SK-N-SH treated with all-trans-retinoic acid at 6 μM for 48 hours (cell line): ENCODE data around the gene RAB27A.

ENCODE experiments used
- ARNTL ChIP-seq: fragments of 450-650 bp; formaldehyde crosslinking; IDR thresholded peaks from 2 replicates; pipeline ENCODE4 v1.5.0; 2020; ENCODE audit warnings: low read depth, mild to moderate bottlenecking, moderate library complexity, borderline replicate concordance
- ISL1 ChIP-seq: fragments of 250-450 bp; sonication (Bioruptor Pico); IDR thresholded peaks from 2 replicates; pipeline ENCODE4 v2.1.2; 2022; ENCODE audit warnings: mild to moderate bottlenecking, moderate library complexity
- OSR1 ChIP-seq: fragments of 250-450 bp; sonication (Bioruptor Pico); IDR thresholded peaks from 2 replicates; pipeline ENCODE4 v1.8.0; 2022; ENCODE audit warnings: moderate library complexity, mild to moderate bottlenecking, inconsistent platforms
- POU6F1 ChIP-seq: fragments of 250-450 bp; sonication (Bioruptor Pico); IDR thresholded peaks from 2 replicates; pipeline ENCODE4 v1.8.0; 2021; ENCODE audit warnings: low read depth, mild to moderate bottlenecking, moderate library complexity, borderline replicate concordance
- PPARA ChIP-seq: fragments of 250-450 bp; sonication (Bioruptor Pico); IDR thresholded peaks from 2 replicates; pipeline ENCODE4 v1.5.0; 2020; ENCODE audit warnings: mild to moderate bottlenecking, borderline replicate concordance
- RARB ChIP-seq: fragments of 250-450 bp; sonication (Bioruptor Pico); IDR thresholded peaks from 2 replicates; pipeline ENCODE4 v1.8.0; 2021; ENCODE audit warnings: mild to moderate bottlenecking, moderate library complexity
- SNAI2 ChIP-seq: fragments of 250-450 bp; sonication (Bioruptor Pico); IDR thresholded peaks from 2 replicates; pipeline ENCODE4 v1.5.0; 2020; ENCODE audit warnings: mild to moderate bottlenecking, moderate library complexity
- TCF4 ChIP-seq: fragments of 250-450 bp; sonication (Bioruptor Pico); IDR thresholded peaks from 2 replicates; pipeline ENCODE4 v1.8.0; 2021; ENCODE audit warnings: mild to moderate bottlenecking, moderate library complexity, borderline replicate concordance
- TOX ChIP-seq: fragments of 250-450 bp; sonication (Bioruptor Pico); IDR thresholded peaks from 2 replicates; pipeline ENCODE4 v1.8.0; 2021; ENCODE audit warnings: mild to moderate bottlenecking, moderate library complexity, borderline replicate concordance
- ZC3H10 ChIP-seq: fragments of 250-450 bp; sonication (Bioruptor Pico); IDR thresholded peaks from 2 replicates; pipeline ENCODE4 v1.5.1; 2021; ENCODE audit warnings: mild to moderate bottlenecking, moderate library complexity
- ZFP30 ChIP-seq: fragments of 450-650 bp; formaldehyde crosslinking; IDR thresholded peaks from 2 replicates; pipeline ENCODE4 v1.5.0; 2022; ENCODE audit warnings: mild to moderate bottlenecking, moderate library complexity
- ZNF8 ChIP-seq: fragments of 450-650 bp; formaldehyde crosslinking; IDR thresholded peaks from 2 replicates; pipeline ENCODE4 v1.5.0; 2020; ENCODE audit warnings: mild to moderate bottlenecking, moderate library complexity
- TF ChIP-seq, protein P1 (sequence below): fragments of 250-450 bp; sonication (Bioruptor Pico); IDR thresholded peaks from 2 replicates; pipeline ENCODE4 v1.8.0; 2020; ENCODE audit warnings: mild to moderate bottlenecking, moderate library complexity, borderline replicate concordance
- TF ChIP-seq, protein P2 (sequence below): fragments of 250-450 bp; sonication (Bioruptor Pico); IDR thresholded peaks from 2 replicates; pipeline ENCODE4 v1.5.1; 2021; ENCODE audit warnings: mild to moderate bottlenecking, moderate library complexity

GRCh38 chr15:55279746-55280351, 9.8 kb downstream of the RAB27A start:
- no peak for TF ChIP-seq SNAI2 (CRISPR knock-in tag)
- TF ChIP-seq, protein P1, sequence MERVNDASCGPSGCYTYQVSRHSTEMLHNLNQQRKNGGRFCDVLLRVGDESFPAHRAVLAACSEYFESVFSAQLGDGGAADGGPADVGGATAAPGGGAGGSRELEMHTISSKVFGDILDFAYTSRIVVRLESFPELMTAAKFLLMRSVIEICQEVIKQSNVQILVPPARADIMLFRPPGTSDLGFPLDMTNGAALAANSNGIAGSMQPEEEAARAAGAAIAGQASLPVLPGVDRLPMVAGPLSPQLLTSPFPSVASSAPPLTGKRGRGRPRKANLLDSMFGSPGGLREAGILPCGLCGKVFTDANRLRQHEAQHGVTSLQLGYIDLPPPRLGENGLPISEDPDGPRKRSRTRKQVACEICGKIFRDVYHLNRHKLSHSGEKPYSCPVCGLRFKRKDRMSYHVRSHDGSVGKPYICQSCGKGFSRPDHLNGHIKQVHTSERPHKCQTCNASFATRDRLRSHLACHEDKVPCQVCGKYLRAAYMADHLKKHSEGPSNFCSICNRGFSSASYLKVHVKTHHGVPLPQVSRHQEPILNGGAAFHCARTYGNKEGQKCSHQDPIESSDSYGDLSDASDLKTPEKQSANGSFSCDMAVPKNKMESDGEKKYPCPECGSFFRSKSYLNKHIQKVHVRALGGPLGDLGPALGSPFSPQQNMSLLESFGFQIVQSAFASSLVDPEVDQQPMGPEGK (CRISPR knock-in tag) = no peak
- no peak for TF ChIP-seq POU6F1 (CRISPR knock-in tag)
- TF ChIP-seq PPARA (CRISPR knock-in tag) = no peak
- no peak for TF ChIP-seq ZFP30 (CRISPR knock-in tag)
- TF ChIP-seq RARB (CRISPR knock-in tag) = no peak
- no peak for TF ChIP-seq ZNF8 (CRISPR knock-in tag)
- no peak for TF ChIP-seq ARNTL (CRISPR knock-in tag)
- no peak for TF ChIP-seq TOX (CRISPR knock-in tag)
- TF ChIP-seq, protein P2, sequence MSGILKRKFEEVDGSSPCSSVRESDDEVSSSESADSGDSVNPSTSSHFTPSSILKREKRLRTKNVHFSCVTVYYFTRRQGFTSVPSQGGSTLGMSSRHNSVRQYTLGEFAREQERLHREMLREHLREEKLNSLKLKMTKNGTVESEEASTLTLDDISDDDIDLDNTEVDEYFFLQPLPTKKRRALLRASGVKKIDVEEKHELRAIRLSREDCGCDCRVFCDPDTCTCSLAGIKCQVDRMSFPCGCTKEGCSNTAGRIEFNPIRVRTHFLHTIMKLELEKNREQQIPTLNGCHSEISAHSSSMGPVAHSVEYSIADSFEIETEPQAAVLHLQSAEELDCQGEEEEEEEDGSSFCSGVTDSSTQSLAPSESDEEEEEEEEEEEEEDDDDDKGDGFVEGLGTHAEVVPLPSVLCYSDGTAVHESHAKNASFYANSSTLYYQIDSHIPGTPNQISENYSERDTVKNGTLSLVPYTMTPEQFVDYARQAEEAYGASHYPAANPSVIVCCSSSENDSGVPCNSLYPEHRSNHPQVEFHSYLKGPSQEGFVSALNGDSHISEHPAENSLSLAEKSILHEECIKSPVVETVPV (CRISPR knock-in tag) = no peak
- TF ChIP-seq ISL1 (CRISPR knock-in tag) = no peak
- TF ChIP-seq OSR1 (CRISPR knock-in tag) = no peak
- TF ChIP-seq ZC3H10 = no peak
- no peak for TF ChIP-seq TCF4 (CRISPR knock-in tag)
